Neutrophil (primary cell): Measurements from ENCODE around the gene C2CD4D.

ENCODE experiments used
- H3K27ac ChIP-seq: fragments of 200-600 bp; sonication (generic); 2 replicates; pipeline ENCODE4 v1.5.1; 2016; ENCODE audit warnings: mild to moderate bottlenecking, moderate library complexity
- H3K27me3 ChIP-seq: fragments of 200-600 bp; sonication (generic); 2 replicates; pipeline ENCODE4 v1.6.0; 2016; ENCODE audit warnings: mild to moderate bottlenecking
- H3K36me3 ChIP-seq: fragments of 200-600 bp; sonication (generic); 2 replicates; pipeline ENCODE4 v1.5.1; 2017
- H3K4me1 ChIP-seq, 2 experiments: fragments of 200-600 bp in 1 of 2; sonication (generic) in 1 of 2; 1 replicate in 1 of 2; 2 replicates in 1 of 2; pipeline versions ENCODE4 v1.5.1 to v1.6.1; 2013 to 2016; ENCODE audit warnings: low read depth in 1 of 2, low read length in 1 of 2, mild to moderate bottlenecking in 1 of 2, moderate library complexity in 1 of 2; ENCODE audit not compliant: control insufficient read depth in 1 of 2, insufficient read depth in 1 of 2
- H3K4me3 ChIP-seq, 2 experiments: fragments of 200-600 bp in 1 of 2; sonication (generic) in 1 of 2; 1 replicate in 1 of 2; 2 replicates in 1 of 2; pipeline ENCODE4 v1.5.1; 2013 to 2016; ENCODE audit warnings: low read depth in 1 of 2, low read length in 1 of 2, mild to moderate bottlenecking in 1 of 2, moderate library complexity in 1 of 2
- H3K9me3 ChIP-seq: fragments of 200-600 bp; sonication (generic); 2 replicates; pipeline ENCODE4 v1.5.1; 2016
- TF ChIP-seq, protein P1 (sequence below): fragments of 200-600 bp; sonication (generic); IDR thresholded peaks from 2 replicates; pipeline ENCODE4 v1.5.1; 2016; ENCODE audit warnings: antibody characterized with exemption

The C2CD4D gene

GRCh38 chr1:151825751-151826660, 13.6 kb downstream of the C2CD4D start:
- Histone ChIP-seq H3K27ac (no peak overlapping the region), H3K4me1 (peaks cover 10 to 14% of the 10 kb centered on the region in 2 experiments)
- TF ChIP-seq, protein P1, sequence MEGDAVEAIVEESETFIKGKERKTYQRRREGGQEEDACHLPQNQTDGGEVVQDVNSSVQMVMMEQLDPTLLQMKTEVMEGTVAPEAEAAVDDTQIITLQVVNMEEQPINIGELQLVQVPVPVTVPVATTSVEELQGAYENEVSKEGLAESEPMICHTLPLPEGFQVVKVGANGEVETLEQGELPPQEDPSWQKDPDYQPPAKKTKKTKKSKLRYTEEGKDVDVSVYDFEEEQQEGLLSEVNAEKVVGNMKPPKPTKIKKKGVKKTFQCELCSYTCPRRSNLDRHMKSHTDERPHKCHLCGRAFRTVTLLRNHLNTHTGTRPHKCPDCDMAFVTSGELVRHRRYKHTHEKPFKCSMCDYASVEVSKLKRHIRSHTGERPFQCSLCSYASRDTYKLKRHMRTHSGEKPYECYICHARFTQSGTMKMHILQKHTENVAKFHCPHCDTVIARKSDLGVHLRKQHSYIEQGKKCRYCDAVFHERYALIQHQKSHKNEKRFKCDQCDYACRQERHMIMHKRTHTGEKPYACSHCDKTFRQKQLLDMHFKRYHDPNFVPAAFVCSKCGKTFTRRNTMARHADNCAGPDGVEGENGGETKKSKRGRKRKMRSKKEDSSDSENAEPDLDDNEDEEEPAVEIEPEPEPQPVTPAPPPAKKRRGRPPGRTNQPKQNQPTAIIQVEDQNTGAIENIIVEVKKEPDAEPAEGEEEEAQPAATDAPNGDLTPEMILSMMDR = no peak

GRCh38 chr1:151825204-151825603, 14.4 kb downstream of the C2CD4D start:
- Histone ChIP-seq H3K4me3 (no peak overlapping the region), H3K4me1 (peaks cover 10 to 14% of the 10 kb centered on the region in 2 experiments), H3K27me3 (peaks cover 13% of the 10 kb centered on the region), H3K9me3 (no peaks in the 10 kb centered on the region), H3K36me3 (no peaks in the 10 kb centered on the region), H3K27ac (no peak overlapping the region)
- TF ChIP-seq, protein P1 = no peak

More at GRCh38 chr1:151825751-151826660, 13.6 kb downstream of the C2CD4D start:
- H3K27me3 ChIP-seq = peaks cover 13% of the 10 kb centered on the region
- no peaks in the 10 kb centered on the region for H3K9me3 ChIP-seq
- no peak overlapping the region for H3K4me3 ChIP-seq
- no peaks in the 10 kb centered on the region for H3K36me3 ChIP-seq

DNA sequence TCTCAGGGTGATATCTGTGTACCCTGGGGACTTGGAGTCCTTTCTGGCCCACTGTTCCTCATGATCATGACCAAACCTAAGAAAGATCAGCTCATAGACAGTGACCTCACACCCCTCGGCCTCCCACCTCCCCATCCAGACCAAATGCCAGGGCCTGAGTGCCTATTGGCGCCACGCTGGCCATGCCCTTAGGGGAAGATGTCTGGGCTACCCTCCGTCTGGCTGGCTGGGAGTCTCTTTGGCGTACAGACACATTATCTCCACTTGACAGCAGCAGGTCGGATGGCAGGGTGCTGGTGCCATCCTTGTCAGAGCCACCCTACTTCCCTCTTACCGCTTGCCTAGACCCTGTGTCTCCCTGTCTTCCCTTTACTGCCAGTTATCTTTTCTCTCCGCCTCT, 16.4 kb downstream of the C2CD4D start:
- Histone ChIP-seq H3K4me3 (no peak overlapping the region), H3K36me3 (no peaks in the 10 kb centered on the region), H3K9me3 (no peaks in the 10 kb centered on the region), H3K4me1 (peaks cover 3 to 5% of the 10 kb centered on the region in 2 experiments), H3K27ac (no peak overlapping the region), H3K27me3 (peaks cover 13% of the 10 kb centered on the region)
- TF ChIP-seq, protein P1 = no peak

DNA sequence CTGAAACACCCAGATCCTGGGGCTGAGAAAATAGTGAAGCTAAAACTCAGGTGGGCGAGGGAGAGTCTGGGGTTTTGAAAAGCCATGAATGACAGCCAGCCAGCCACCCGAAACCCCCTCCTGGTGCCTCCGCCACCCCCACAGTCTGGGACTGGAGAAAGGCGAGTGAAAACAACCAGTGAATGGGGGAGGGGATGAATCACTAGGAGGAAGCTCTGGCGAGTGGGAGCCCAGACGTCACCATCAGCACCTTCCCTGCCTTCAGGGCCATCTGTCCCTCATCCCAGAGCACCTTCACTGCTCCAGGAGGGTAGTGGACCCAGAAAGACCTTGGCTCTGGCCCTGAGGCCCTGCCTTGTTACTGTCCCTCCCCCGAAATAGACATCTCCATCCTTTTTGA, 17.2 kb downstream of the C2CD4D start:
- Histone ChIP-seq H3K9me3 (no peaks in the 10 kb centered on the region), H3K4me1 (peaks cover 0 to 2% of the 10 kb centered on the region in 2 experiments), H3K27me3 (peaks cover 9% of the 10 kb centered on the region), H3K27ac (no peak overlapping the region), H3K4me3 (no peak overlapping the region), H3K36me3 (no peaks in the 10 kb centered on the region)
- TF ChIP-seq, protein P1 = no peak

DNA sequence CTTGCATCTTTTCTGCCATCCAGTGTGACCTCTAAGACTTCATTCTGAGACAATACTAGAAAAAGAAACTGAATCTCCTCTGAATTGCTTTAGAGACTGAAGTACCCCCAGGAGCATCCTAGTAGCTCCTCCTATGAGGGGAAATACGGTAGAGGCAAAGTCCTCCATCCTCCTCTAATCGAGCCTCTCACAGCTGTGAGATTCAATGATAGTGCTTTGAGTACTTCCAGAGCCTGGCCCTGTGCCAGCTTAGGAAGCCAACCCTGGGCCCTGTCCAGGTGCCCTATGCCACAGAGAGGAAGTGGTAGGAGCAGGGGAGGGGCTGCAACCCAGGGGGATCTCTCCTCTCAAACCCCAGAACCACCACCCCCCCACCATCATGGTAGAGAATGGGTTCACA, 18.7 kb downstream of the C2CD4D start:
- Histone ChIP-seq H3K9me3 (no peaks in the 10 kb centered on the region), H3K4me1 (peaks cover 0 to 5% of the 10 kb centered on the region in 2 experiments), H3K27me3 (peaks cover 11% of the 10 kb centered on the region), H3K4me3 (no peak overlapping the region), H3K27ac (no peak overlapping the region), H3K36me3 (no peaks in the 10 kb centered on the region)
- TF ChIP-seq, protein P1 = no peak
